Measurements from ENCODE around the gene ATXN10.

DNA sequence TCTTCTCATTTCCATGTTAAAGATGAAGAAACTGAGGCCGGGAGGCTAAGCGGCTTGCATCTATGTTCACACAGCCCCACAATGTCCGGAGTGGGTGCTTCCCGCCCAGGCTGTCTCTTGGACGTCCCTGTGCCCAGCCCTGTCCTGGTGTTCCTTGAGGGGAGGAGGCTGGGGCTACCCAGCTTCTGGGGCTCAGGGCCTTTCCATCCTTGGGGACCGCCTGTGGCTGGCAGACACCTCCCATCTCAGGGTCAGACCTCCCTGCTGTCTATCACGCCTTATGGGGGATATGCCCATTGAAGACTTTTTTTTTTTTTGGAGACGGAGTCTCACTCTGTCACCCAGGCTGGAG is 209.9 kb downstream of the ATXN10 start:
- TF ChIP-seq, protein P1, sequence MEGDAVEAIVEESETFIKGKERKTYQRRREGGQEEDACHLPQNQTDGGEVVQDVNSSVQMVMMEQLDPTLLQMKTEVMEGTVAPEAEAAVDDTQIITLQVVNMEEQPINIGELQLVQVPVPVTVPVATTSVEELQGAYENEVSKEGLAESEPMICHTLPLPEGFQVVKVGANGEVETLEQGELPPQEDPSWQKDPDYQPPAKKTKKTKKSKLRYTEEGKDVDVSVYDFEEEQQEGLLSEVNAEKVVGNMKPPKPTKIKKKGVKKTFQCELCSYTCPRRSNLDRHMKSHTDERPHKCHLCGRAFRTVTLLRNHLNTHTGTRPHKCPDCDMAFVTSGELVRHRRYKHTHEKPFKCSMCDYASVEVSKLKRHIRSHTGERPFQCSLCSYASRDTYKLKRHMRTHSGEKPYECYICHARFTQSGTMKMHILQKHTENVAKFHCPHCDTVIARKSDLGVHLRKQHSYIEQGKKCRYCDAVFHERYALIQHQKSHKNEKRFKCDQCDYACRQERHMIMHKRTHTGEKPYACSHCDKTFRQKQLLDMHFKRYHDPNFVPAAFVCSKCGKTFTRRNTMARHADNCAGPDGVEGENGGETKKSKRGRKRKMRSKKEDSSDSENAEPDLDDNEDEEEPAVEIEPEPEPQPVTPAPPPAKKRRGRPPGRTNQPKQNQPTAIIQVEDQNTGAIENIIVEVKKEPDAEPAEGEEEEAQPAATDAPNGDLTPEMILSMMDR (IDR thresholded peaks at IDR 0.05), result no peak
- TF ChIP-seq POLR2A (IDR thresholded peaks at IDR 0.05), result no peak

All from esophagus squamous epithelium (tissue), 4 donors.